OCI-LY3 (cell line): Measurements from ENCODE around the gene MYO1G.

Experiments used
- H2AFZ ChIP-seq: fragments of 200-600, 300-600 bp; shearing (Covaris generic); 2 replicates; pipeline ENCODE4 v1.6.0; 2014; ENCODE audit warnings: antibody characterized with exemption, low read depth, low read length
- H3K27ac ChIP-seq: fragments of 200-600, 300-600 bp; sonication (generic); 2 replicates; pipeline ENCODE4 v1.5.1; 2014; ENCODE audit warnings: mild to moderate bottlenecking, low read length, moderate library complexity, mixed read lengths
- H3K27me3 ChIP-seq: fragments of 200-600, 300-600 bp; sonication (generic); 2 replicates; pipeline ENCODE4 v1.6.1; 2014; ENCODE audit warnings: low read depth, low read length, mixed read lengths
- H3K36me3 ChIP-seq: fragments of 200-600, 300-600 bp; sonication (generic); replicated peaks from 2 replicates; pipeline ENCODE3; 2014; ENCODE audit warnings: low read depth, low read length, mixed read lengths
- H3K4me1 ChIP-seq: fragments of 300-600, 200-600 bp; sonication (generic); 2 replicates; pipeline ENCODE4 v1.6.1; 2014; ENCODE audit warnings: low read length, mixed read lengths
- H3K4me2 ChIP-seq: fragments of 200-600, 300-600 bp; sonication (generic); 2 replicates; pipeline ENCODE4 v1.6.1; 2014; ENCODE audit warnings: low read length, mixed read lengths
- H3K4me3 ChIP-seq: fragments of 300-600, 200-600 bp; sonication (generic); 2 replicates; pipeline ENCODE4 v1.5.1; 2014; ENCODE audit warnings: antibody characterized with exemption, mild to moderate bottlenecking, low read length, moderate library complexity
- H3K79me2 ChIP-seq: fragments of 300-600, 200-600 bp; shearing (Covaris generic); 2 replicates; pipeline ENCODE4 v1.6.1; 2014; ENCODE audit warnings: mild to moderate bottlenecking, low read length, mixed read lengths
- H3K9ac ChIP-seq: fragments of 300-600, 200-600 bp; shearing (Covaris generic); 2 replicates; pipeline ENCODE4 v1.6.0; 2014; ENCODE audit warnings: mild to moderate bottlenecking, low read length, moderate library complexity
- H3K9me3 ChIP-seq: fragments of 200-600, 300-600 bp; shearing (Covaris generic); 2 replicates; pipeline ENCODE4 v1.6.1; 2014; ENCODE audit warnings: low read length, mixed read lengths; ENCODE audit not compliant: insufficient read depth
- H4K20me1 ChIP-seq: fragments of 200-600, 300-600 bp; sonication (generic); 2 replicates; pipeline ENCODE4 v1.6.1; 2016; ENCODE audit warnings: low read length, mixed read lengths; ENCODE audit not compliant: insufficient read depth
- EZH2phosphoT487 ChIP-seq: fragments of 200-600 bp; shearing (Covaris generic); IDR thresholded peaks from 2 replicates; pipeline ENCODE4 v1.6.1; 2018; ENCODE audit warnings: antibody characterized with exemption, mixed run types, low read depth
- TF ChIP-seq, protein P1 (sequence below): fragments of 200-600, 300-600 bp; sonication (generic); IDR thresholded peaks from 2 replicates; pipeline ENCODE4 v1.5.1; 2014; ENCODE audit warnings: antibody characterized with exemption, low read length, low read depth

MYO1G gene

GRCh38 chr7:45021604-45022296 is 42.9 kb upstream of the MYO1G start:
- H3K4me3 ChIP-seq = no peak overlapping the region
- no peak overlapping the region for H3K9ac ChIP-seq
- peaks cover 6% of the 10 kb centered on the region for H3K79me2 ChIP-seq
- no peak overlapping the region for H3K4me2 ChIP-seq
- peaks cover 5% of the 10 kb centered on the region; the same call in 1 of the 2 replicates for H4K20me1 ChIP-seq
- no peak for TF ChIP-seq EZH2phosphoT487
- TF ChIP-seq, protein P1, sequence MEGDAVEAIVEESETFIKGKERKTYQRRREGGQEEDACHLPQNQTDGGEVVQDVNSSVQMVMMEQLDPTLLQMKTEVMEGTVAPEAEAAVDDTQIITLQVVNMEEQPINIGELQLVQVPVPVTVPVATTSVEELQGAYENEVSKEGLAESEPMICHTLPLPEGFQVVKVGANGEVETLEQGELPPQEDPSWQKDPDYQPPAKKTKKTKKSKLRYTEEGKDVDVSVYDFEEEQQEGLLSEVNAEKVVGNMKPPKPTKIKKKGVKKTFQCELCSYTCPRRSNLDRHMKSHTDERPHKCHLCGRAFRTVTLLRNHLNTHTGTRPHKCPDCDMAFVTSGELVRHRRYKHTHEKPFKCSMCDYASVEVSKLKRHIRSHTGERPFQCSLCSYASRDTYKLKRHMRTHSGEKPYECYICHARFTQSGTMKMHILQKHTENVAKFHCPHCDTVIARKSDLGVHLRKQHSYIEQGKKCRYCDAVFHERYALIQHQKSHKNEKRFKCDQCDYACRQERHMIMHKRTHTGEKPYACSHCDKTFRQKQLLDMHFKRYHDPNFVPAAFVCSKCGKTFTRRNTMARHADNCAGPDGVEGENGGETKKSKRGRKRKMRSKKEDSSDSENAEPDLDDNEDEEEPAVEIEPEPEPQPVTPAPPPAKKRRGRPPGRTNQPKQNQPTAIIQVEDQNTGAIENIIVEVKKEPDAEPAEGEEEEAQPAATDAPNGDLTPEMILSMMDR = no peak
- peaks cover 4% of the 10 kb centered on the region for H3K36me3 ChIP-seq
- peaks cover 18% of the 10 kb centered on the region for H3K4me1 ChIP-seq
- H2AFZ ChIP-seq = no peak overlapping the region
- peaks cover 6% of the 10 kb centered on the region; the same call in 1 of the 2 replicates for H3K9me3 ChIP-seq
- H3K27me3 ChIP-seq = no peaks in the 10 kb centered on the region
- no peak overlapping the region for H3K27ac ChIP-seq

GRCh38 chr7:45020915-45021314 is 42.1 kb upstream of the MYO1G start:
- H3K4me2 ChIP-seq = no peak overlapping the region

DNA sequence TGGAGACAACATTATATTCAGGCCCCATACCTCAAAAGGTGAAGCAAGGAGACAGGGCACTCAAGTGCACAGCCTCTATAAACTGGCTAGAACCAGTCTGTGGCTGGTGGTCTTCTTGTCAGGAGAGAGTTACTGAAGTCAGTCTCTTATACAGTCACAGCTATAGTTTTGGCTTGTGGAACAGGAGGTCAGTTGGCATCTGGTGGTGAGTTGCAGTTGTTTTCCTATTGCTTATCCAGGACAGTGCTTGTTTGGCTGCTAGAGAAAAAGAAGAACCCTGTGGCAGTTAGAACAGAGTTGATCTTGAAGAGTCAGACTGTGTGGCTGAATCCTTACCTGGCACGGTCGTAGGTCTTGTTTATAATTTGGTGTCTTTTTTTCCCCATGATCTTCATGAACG is 38.4 kb upstream of the MYO1G start:
- Histone ChIP-seq H3K4me2 (no peak overlapping the region), H3K36me3 (peaks cover 12% of the 10 kb centered on the region), H3K27ac (no peak overlapping the region), H4K20me1 (0 out of 2 replicates have a peak, but pooled peaks cover 3% of the 10 kb centered on the region), H3K27me3 (no peaks in the 10 kb centered on the region), H3K4me3 (no peak overlapping the region), H3K9me3 (no peaks in the 10 kb centered on the region), H2AFZ (no peak overlapping the region), H3K9ac (no peak overlapping the region), H3K4me1 (peaks cover 5% of the 10 kb centered on the region), H3K79me2 (no peaks in the 10 kb centered on the region)
- TF ChIP-seq, protein P1 = no peak

More at GRCh38 chr7:45020915-45021314, 42.1 kb upstream of the MYO1G start:
- TF ChIP-seq, protein P1 = no peak
- no peak overlapping the region for H2AFZ ChIP-seq
- peaks cover 2% of the 10 kb centered on the region for H3K36me3 ChIP-seq
- no peak overlapping the region for H3K9ac ChIP-seq
- peaks cover 4% of the 10 kb centered on the region for H3K79me2 ChIP-seq
- H4K20me1 ChIP-seq = peaks cover 3% of the 10 kb centered on the region; the same call in 1 of the 2 replicates
- H3K27ac ChIP-seq = no peak overlapping the region
- H3K27me3 ChIP-seq = no peaks in the 10 kb centered on the region
- peaks cover 10% of the 10 kb centered on the region for H3K4me1 ChIP-seq
- peaks cover 4% of the 10 kb centered on the region; the same call in 1 of the 2 replicates for H3K9me3 ChIP-seq
- H3K4me3 ChIP-seq = no peak overlapping the region

GRCh38 chr7:45015313-45015712 is 36.5 kb upstream of the MYO1G start:
- Histone ChIP-seq H2AFZ (no peak overlapping the region), H4K20me1 (0 out of 2 replicates have a peak, but pooled peaks cover 3% of the 10 kb centered on the region), H3K9me3 (no peaks in the 10 kb centered on the region), H3K9ac (no peak overlapping the region), H3K27me3 (no peaks in the 10 kb centered on the region), H3K4me3 (no peak overlapping the region), H3K27ac (no peak overlapping the region), H3K4me2 (no peak overlapping the region), H3K36me3 (peaks cover 15% of the 10 kb centered on the region), H3K4me1 (no peaks in the 10 kb centered on the region), H3K79me2 (no peaks in the 10 kb centered on the region)
- no peak for TF ChIP-seq EZH2phosphoT487
- TF ChIP-seq, protein P1 = no peak
